HG03354 (cell line): Measurements from ENCODE around the gene BST1.

Source experiments
- ATAC-seq: cut with Tn5 transposase; IDR thresholded peaks from one replicate; pipeline ENCODE4 v1.9.1; 2021; ENCODE audit warnings: mild to moderate bottlenecking; ENCODE audit not compliant: unreplicated experiment, poor library complexity, severe bottlenecking

BST1 gene

DNA sequence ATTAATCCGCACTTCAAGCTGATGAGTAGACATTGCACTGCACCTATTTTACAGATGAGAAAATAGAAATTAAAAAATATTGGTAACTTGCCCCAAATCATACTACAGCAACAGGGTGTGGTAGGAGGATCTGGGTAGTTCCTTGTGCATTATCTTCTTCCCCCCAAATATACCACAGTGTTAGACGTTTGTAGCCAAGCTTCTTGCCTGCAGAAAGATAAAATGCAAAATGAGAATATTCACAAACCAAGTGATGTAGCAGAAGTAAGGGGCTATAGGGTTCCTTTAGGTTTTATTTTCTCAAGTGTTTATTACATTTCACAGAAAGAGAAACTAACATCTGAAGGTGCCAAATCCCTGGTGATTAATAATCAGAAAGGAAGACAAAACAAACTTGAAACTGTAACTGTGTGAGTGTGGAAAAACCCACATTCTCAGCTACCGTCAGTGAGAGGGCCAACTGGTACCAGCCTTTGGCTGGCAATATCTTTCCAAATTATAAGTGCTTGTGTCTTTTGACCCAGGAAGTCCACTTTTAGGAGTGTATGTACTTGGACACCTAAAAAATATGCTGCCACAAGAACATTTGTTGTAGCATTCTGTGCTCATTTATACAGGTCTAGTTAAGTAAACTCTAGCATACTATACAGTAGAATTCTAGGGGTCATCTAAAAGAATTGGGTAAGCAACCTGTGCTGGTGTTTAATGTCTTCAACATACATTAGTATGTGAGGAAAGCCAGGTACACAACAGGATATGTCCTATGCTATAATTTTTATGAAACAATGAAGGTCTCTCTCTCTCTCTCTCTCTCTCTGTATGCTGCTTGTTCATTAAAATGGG is 68.6 kb downstream of the BST1 start:
- ATAC-seq = peak; percentile 77

DNA sequence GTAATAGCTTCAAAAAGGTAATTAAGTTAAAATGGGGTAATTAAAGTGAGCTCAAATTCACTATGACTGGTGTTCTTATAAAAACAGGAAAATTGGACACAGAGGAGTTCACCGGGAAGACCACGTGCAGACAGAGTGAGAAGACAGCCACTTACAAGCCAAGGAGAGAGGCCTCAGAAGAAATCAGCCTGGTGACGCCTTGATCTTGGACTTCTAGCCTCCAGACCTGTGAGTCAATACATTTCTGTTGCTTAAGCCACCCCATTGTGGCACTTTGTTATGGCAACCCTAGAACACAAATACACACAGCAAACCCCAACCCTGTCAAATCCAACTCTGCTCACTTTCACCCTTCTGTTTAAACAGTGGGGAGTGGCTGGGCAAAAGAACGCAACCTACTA is 71.2 kb downstream of the BST1 start:
- no peak for ATAC-seq

DNA sequence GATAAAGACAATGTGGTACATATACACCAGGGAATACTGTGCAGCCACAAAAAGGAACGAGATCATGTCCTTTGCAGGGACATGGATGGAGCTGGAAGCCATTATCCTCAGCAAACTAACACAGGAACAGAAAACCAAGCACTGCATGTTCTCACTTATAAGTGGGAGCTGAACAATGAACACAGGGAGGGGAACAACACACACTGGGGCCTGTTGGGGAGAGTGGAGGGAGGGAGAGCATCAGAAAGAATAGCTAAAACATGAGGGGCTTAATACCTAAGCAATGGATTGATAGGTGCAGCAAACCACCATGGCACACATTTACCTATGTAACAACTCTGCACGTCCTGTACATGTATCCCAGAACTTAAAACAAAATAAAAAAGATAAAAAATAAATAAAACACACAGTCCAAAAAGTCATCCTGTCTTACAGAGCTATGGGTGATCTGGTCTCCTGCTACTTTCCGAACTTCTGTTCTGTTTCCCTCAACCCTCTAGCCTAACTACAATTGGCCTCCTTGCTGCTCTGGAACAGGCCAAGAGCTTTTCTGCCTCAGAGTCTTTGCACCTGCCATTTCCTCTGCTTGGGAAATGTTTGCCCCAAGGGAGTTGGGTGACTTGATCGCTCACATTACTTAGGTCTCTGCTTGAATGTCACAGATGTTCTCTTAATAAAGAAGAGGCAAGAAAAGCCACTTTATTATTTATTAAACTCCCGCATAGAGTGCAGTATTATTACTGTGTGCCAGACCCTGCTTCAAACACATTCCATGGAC is 74.2 kb downstream of the BST1 start:
- ATAC-seq = peak; percentile 19

- ATAC-seq = no peak
Observed at GRCh38 chr4:15777697-15778288, 74.9 kb downstream of the BST1 start.

DNA sequence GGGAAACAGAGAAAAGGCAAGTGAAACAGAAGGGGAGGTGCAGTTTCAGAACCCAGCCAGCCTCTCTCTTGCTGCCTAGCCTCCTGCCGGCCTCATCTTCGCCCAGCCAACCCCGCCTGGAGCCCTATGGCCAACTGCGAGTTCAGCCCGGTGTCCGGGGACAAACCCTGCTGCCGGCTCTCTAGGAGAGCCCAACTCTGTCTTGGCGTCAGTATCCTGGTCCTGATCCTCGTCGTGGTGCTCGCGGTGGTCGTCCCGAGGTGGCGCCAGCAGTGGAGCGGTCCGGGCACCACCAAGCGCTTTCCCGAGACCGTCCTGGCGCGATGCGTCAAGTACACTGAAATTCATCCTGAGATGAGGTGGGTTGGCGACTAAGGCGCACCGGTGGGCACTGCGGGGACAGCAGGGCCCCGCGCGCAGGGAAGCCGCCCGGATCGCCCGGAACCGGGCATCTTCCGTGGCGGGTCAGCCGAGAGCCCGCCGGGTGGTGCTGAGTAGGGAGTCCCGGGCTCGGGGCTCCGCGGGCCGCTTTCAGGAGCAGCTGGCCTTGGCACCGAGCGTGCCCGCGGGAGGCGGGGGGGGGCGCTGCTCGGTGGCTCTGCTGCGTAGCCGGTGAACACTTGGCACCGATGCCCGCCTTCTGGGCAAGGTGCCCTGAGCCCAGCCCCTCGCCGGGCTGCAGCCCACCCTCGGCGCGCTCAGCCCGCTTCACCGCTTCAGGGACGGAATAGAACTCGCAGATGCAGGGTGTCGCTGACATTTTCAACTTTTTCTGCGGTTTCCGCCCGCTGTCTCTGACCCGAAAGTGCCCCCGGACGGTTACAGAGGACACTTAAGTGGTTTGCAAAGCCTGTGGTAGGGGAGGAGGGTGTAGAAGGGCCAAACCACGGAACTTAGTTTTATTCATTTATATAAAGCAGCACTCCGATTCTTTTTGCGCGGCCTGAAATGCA is 75.7 kb downstream of the BST1 start, which contains the start of gene CD38:
Gene CD38, plus strand, starts transcription at position 40 of the 953 bp plus-strand sequence. Its CDS starts 87 bp downstream, at position 127.
- peak; percentile 80 for ATAC-seq

GRCh38 chr4:15779306-15779705 is 76.4 kb downstream of the BST1 start:
- ATAC-seq = no peak

GRCh38 chr4:15779809-15780208 is 76.9 kb downstream of the BST1 start:
- ATAC-seq = no peak

DNA sequence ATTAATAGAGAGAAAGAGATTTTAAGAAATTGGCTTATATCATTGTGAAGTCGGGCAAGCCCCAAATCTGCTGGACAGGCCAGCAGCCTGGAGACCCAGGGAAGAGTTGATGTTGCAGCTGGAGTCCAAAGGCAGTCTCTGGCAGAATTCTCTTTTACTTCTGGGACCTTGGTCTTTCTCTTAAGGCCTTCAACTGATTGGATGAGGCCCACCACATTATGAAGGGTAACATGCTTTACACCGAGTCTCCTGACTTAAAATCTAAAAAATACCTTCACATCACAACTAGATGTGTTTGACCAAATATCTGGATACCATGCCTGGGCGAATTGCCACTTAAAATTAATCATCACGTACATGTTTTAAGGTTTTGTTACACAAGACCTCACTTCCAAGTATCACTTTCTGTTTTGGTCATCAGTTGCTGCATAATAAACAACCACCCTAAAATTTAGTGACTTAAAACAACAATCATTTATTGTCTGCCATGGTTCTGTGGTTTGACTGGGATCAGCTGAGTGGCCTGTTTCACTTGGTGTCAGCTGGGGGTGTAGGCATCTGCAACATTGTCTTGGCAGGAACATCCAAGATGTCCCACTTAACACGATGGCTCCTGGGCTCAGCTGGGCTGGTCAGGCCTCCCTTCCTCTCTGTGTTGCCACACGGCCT is 78.7 kb downstream of the BST1 start:
- ATAC-seq = no peak
